22Rv1 (cell line): ENCODE data around the gene CREG2.

Experiments
- H3K27ac ChIP-seq: fragments of 450-650 bp; 2 replicates; pipeline ENCODE4 v1.5.1; 2017
- ZFX ChIP-seq: fragments of 450-650 bp; IDR thresholded peaks from 2 replicates; pipeline ENCODE4 v1.6.1; 2017; ENCODE audit warnings: antibody characterized with exemption, borderline replicate concordance
- TF ChIP-seq, protein P1 (sequence below): fragments of 450-650 bp; IDR thresholded peaks from 2 replicates; pipeline ENCODE4 v1.5.1; 2017; ENCODE audit warnings: mild to moderate bottlenecking

CREG2 gene

DNA sequence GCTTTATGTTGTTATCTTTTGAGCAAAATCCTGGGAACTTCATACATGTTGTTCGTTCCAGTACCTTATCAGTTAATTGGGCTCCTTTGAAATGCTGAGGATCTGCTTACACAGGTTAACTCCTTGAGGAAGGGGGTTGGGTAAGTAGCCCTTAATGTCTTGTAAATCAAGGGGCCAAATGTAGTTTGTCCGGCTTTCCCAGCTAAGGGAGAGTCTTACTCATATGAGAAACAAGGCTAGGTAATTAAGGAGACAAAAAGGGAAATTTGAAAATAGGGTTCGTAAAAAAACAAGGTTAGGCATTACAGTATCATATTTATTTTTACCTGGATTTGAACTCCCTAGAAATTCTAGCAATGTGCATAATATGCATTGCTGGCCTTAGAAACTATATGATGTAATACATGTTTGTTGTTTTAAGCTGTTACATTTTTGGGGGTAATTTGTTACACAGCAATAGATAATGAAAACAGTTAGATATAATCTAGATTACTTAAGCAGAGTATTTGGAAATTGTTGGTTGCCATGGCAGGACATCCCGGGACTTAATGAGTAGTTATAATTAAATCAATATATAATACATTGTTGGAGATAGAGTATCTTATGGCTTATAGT, 47.9 kb downstream of the CREG2 start:
- TF ChIP-seq, protein P1, sequence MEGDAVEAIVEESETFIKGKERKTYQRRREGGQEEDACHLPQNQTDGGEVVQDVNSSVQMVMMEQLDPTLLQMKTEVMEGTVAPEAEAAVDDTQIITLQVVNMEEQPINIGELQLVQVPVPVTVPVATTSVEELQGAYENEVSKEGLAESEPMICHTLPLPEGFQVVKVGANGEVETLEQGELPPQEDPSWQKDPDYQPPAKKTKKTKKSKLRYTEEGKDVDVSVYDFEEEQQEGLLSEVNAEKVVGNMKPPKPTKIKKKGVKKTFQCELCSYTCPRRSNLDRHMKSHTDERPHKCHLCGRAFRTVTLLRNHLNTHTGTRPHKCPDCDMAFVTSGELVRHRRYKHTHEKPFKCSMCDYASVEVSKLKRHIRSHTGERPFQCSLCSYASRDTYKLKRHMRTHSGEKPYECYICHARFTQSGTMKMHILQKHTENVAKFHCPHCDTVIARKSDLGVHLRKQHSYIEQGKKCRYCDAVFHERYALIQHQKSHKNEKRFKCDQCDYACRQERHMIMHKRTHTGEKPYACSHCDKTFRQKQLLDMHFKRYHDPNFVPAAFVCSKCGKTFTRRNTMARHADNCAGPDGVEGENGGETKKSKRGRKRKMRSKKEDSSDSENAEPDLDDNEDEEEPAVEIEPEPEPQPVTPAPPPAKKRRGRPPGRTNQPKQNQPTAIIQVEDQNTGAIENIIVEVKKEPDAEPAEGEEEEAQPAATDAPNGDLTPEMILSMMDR = no peak
- TF ChIP-seq ZFX = no peak
- no peak overlapping the region for H3K27ac ChIP-seq

DNA sequence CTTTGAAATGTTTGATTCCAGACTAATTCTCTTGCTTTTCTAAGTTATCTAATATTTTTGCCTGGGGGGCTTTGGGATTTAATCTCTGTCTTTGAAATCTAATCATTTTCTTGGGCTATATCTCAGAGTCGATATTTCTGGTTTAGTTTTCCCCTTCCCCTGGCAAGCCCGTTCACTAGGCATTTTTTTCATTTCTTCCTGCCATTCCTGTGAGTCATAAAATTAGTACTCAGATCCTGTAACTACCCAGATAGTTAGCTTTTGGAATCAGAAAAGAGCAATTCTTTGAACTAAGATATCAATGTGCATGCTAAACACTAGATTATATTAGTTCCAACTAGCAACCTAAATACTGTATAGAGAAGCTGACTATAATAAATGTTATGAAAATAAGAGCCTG, 49.4 kb downstream of the CREG2 start:
- H3K27ac ChIP-seq = no peak overlapping the region
- TF ChIP-seq, protein P1 = no peak
- TF ChIP-seq ZFX = no peak

DNA sequence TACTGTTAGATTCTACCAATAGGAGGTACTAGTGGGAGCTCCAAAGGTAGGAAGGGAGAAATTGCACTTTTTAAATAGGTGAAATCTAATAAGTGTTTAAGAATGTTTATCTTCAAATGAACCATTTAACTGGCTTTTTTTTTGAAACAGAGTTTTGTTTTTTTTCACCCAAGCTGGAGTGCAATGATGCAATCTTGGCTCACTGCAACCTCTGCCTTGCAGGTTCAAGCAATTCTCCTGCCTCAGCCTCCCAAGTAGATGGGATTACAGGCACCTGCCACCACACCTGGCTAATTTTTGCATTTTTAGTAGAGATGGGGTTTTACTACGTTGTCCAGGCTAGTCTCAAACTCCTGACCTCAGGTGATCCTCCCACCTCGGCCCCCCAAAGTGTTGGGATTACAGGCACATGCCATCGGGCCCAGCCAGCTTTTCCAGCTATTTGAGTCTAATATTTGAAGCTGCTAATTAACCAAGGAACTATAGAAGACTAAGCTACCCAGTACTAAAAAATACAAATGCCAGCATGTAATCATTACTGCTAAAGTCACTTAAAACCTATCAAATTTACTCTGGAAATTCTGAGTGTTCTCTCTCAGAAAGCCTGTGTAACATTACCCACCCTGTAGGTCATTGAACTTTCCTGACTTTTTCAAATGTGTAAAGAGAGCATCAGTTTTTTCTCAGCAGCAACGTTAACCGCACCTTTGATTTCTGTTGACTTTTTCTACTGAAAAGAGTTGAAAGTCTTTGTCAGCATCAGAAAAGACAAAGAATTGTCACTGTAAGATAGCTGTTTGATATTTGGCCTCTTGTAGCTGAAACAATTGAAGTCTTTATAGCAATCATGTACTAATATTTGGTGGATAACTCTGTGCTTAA, 54.2 kb downstream of the CREG2 start:
- TF ChIP-seq ZFX = no peak
- TF ChIP-seq, protein P1 = no peak
- H3K27ac ChIP-seq = no peak overlapping the region

DNA sequence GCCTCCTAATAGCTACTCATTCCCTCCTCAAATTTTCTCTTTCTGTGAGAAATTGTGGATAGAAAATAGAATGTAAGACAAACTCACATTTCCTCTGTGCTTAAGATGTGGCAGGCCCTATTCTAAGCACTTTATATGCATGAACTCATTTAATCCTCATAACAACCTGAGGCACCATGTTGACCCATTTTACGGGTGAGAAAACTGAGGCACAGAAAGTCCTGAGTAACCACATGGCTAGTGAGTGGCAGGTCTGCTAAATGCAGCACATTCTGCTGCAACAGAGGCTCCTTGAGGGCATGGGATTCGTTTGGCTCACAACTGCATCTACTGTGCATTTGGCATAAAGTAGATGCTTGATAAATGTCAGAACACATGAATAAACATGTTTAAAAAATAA, 56.1 kb downstream of the CREG2 start:
- no peak overlapping the region for H3K27ac ChIP-seq
- no peak for TF ChIP-seq ZFX
- TF ChIP-seq, protein P1 = no peak

DNA sequence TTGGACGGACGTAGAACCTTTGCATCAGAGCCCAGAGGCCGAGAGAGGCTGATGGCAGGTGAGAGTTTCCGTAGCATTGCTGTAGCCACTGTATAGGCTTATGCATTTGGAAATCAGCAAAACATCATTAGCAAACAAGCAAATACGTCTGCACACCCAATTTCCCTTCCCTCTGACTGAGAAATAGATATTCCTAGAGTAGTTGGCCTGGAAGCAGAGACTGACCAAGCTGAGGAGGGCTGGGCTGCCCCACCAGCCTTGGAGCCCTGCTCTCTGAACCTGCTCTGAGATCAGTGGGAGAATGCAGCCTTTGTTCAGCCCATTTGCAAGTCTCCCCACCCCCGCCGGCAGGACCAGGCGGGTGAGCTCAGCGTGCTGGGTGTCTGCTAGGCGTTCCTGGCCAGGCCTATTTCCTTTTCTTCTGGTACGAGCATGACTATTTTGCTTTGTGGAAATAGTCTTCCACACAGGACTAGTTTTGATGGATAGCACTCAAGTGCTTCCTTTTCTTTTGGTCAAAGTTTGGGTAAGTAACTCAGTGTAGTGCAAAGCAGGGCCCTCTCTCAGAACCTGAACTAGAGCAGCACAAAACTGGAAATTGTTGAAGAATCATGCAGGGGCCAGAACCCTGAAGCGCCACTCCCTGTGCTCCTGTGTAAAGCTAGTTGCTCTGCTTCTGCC, 56.9 kb downstream of the CREG2 start:
- H3K27ac ChIP-seq = no peak overlapping the region
- TF ChIP-seq ZFX = no peak
- TF ChIP-seq, protein P1 = no peak

DNA sequence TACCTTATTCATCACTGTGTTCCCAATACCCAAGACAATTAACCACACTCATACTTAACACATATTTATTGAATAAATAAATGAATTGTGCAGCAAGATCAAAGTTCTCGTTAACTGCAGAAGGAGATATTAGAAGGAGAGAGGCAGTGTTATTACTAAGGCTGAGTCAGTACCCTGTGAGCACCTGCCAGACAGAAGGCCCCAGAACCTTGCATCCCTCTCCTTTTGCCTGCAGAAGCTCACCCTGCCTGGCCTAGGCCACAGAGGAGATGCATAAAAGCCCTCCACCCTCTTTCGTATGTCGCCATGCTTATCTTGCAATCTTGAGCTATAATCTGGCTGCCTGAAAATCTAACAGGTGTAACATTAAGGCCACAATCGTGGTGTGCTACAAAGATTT, 58.3 kb downstream of the CREG2 start:
- TF ChIP-seq, protein P1 = no peak
- no peak for TF ChIP-seq ZFX
- H3K27ac ChIP-seq = no peak overlapping the region

DNA sequence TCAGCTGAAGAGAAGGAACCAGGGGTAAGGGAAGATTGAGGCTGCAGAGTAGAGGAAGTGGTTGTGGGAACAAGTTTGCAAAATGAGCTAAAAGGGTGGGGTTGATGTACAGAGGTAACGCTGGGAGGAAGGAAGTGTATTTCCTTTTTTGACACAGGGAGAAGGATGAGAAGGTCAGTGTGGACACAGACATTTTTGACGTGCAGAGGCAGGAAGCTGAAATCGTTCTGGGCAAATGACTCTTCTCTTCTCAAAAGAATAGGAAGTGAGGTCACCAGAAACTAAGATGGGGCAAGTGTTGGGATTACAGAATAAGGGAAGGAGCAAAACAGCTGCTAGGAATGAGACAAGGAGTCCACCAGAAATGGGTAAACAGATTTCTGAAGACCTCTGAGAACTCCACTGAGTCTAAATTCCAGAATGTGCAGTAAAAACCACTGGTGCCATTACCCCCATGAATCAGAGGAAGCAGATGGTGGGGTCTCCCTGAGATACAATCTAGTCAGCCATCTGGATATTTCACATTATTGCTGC, 58.8 kb downstream of the CREG2 start:
- peak overlapping the region; percentile 75 for H3K27ac ChIP-seq
- TF ChIP-seq, protein P1 = no peak
- TF ChIP-seq ZFX = no peak
